ENCODE results near the gene GOLGA1.

DNA sequence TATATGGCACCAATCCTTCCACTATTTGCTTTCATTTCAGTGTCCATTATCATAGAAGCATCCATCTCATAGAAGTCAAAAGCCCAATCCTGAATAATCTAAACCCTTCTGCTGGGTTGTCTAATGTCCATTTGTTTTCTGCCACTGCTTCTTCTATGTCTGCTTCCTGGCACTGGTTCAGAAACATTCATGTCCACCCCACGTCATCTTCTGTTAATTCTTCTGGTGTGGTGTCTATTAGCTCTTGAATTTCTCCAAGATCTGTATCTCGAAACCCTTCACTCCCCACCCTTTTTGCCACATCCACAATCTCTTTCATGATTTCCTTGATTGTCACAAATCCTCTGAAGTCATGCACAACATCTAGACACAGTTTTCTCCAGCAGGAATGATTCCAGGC lies 23.2 kb upstream of the GOLGA1 start:
- no peak for TF ChIP-seq EZH2 (IDR thresholded peaks at IDR 0.05)
- TF ChIP-seq POLR2AphosphoS5 (IDR thresholded peaks at IDR 0.05; ENCODE audit: borderline replicate concordance, low read depth, low read length): no peak

Data from SK-N-MC (cell line).